Activated CD8-positive, alpha-beta memory T cell treated with anti-CD3 and anti-CD28 coated beads for 4 hours (primary cell): ENCODE measurements around the gene ADCYAP1R1.

Experiments
- DNase-seq, 2 donors: peaks; one replicate each; pipeline ENCODE4 v3.0.0-alpha.2; 2020; ENCODE audit warnings: low read depth in 2 of 2

ADCYAP1R1 gene

GRCh38 chr7:31106303-31107105 lies 54.4 kb downstream of the ADCYAP1R1 start:
- DNase-seq, result no peak

GRCh38 chr7:31107106-31108090 lies 55.3 kb downstream of the ADCYAP1R1 start:
- no peak for DNase-seq

GRCh38 chr7:31108097-31108657 lies 56.1 kb downstream of the ADCYAP1R1 start:
- DNase-seq, result no peak

- no peak for DNase-seq
Measured at GRCh38 chr7:31109751-31110150, 57.6 kb downstream of the ADCYAP1R1 start.

GRCh38 chr7:31110331-31111108 lies 58.4 kb downstream of the ADCYAP1R1 start:
- no peak for DNase-seq

- no peak for DNase-seq
Measured at GRCh38 chr7:31111109-31111451, 59.0 kb downstream of the ADCYAP1R1 start.

- DNase-seq, result no peak
Measured at GRCh38 chr7:31113660-31114059, 61.6 kb downstream of the ADCYAP1R1 start.

- DNase-seq, result no peak
Measured at GRCh38 chr7:31114593-31115343, 62.7 kb downstream of the ADCYAP1R1 start.

GRCh38 chr7:31116615-31117014 lies 64.5 kb downstream of the ADCYAP1R1 start:
- no peak for DNase-seq

- no peak for DNase-seq
Measured at GRCh38 chr7:31119249-31119648, 67.1 kb downstream of the ADCYAP1R1 start.

GRCh38 chr7:31120800-31121513 lies 68.8 kb downstream of the ADCYAP1R1 start:
- DNase-seq, result no peak

GRCh38 chr7:31121601-31122000 lies 69.5 kb downstream of the ADCYAP1R1 start:
- no peak for DNase-seq

- DNase-seq, result no peak
Measured at GRCh38 chr7:31122649-31123058, 70.5 kb downstream of the ADCYAP1R1 start.

- DNase-seq, result no peak
Measured at GRCh38 chr7:31123321-31123720, 71.2 kb downstream of the ADCYAP1R1 start.

- no peak for DNase-seq
Measured at GRCh38 chr7:31123726-31124125, 71.6 kb downstream of the ADCYAP1R1 start.

- no peak for DNase-seq
Measured at GRCh38 chr7:31125171-31125570, 73.1 kb downstream of the ADCYAP1R1 start.

GRCh38 chr7:31126976-31127375 lies 74.9 kb downstream of the ADCYAP1R1 start:
- no peak for DNase-seq

GRCh38 chr7:31129067-31129466 lies 77.0 kb downstream of the ADCYAP1R1 start:
- DNase-seq, result no peak

- DNase-seq, result no peak
Measured at GRCh38 chr7:31133497-31133896, 81.4 kb downstream of the ADCYAP1R1 start.
